NCI-H1092 (cell line): ENCODE measurements around the gene FGD3.
A peak's percentile ranks its signal among the peaks of the same experiment; 100 is the strongest.

Experiments used
- DNase-seq: peaks from one replicate; lab custom pipeline; 2025; lab: John Stamatoyannopoulos, UW

The FGD3 gene

DNA sequence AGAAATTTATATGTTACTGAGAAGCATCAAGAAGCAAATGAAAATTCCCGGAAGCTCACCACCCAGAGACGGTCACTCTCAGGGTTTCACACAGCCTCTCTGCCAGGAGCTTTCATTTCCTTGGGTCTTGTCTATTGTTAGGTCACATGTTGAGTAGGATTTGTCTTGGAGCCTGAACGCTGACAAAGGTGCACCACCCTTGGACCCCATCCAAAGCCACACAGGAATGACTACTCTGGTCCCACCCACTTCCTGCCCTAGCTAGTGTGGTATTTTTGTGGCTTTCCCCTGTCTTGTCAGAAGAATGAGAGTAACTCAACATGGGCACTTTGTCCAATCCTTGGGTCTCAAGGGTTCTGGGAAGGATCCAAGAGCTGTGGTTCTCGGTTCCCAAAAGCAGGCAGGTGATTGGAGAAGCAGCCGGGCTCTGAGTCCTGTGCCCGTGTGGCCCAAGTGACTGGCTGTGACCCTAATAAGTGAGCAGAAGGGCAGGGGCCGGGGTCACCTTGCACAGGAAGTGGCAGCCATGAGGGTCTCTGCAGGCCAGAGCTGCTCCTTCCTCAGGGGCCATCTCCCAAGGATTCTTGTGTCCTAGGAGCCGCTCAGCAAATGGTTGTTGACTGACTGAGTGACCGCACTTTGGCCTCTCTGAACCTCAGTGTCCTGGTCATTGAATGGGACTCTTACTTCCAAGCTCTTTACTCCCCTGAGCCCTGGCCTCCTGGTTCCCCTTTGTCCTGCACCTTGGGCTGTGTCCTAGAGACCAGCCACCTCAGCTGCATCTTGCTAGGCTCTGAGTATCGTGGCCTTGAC lies 6.9 kb downstream of the FGD3 start:
- DNase-seq = peak; percentile 57

DNA sequence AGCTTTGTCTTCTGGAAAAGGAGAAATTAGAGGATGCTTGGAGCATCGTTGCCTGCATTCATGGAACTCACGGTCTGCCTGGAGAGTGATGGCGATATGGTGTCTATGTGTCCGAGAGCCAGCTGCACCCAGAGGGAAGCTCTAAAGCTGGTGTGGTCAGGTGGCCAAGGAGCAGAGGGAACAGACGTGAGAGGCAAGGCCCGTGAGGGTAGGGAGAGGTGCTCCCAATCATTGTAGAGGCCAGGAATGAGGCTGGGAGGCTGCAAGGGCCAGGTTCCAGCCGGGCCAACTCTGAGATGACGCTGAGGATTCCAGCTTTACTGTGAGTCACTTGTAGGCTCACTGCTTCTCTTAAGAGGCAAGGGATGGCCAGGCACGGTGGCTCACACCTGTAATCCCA lies 7.6 kb downstream of the FGD3 start:
- no peak for DNase-seq

DNA sequence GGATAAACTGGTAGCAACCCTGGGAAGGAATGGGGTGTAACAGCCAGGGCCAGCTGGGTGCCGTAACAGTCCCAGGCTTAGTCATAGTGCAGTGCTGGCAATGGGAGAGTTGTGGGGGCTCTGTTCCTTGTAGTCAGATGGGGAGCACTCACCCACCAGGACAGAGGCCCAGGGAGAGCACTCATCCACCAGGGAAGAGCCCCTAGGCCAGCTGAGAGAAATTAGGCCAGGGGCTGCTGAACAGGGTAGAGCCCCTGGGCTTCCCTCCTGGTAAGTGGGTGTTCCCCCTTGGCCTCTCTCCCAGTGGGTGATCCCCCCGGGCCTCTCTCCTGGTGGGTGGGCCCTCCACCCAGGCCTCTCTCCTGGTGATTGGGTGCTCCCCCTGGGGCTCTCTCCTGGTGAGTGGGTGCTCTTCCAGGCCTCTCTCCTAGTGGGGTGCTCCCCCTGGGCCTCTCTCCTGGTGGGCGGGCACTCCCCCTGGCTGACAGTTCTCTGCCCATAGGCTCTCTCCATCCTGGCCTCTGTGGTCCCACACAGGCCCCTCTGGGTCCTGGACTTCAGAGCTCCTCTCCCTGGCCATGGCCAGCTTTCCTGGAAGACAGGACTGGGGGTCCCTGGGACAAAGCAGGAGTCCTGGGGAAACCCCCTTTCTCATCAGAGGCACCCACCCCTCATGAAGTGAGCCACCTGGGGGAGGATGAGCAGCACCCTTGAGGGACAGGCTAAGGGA lies 13.4 kb downstream of the FGD3 start:
- no peak for DNase-seq

GRCh38 chr9:92961627-92962302 lies 14.4 kb downstream of the FGD3 start:
- DNase-seq = no peak

DNA sequence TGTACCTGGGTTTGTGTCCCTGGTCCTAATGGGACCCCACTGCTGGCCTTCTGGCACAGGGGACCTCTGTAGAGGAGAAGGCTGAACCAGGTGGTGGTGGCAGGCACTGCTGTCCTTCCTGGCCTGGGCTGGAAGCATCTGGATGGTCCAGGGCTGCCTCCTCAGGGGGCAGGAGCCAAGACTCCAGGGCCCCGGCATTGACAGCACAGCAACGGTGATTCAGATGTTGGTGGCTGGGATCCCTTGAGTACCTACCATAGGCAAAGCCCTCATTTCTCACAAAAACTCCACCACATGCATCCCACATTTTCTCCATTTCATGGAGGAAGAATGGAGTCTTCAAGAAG lies 15.0 kb downstream of the FGD3 start:
- DNase-seq = no peak

GRCh38 chr9:92962846-92963245 lies 15.5 kb downstream of the FGD3 start:
- DNase-seq = no peak

- DNase-seq = no peak
Observed at GRCh38 chr9:92963831-92964606, 16.7 kb downstream of the FGD3 start.

DNA sequence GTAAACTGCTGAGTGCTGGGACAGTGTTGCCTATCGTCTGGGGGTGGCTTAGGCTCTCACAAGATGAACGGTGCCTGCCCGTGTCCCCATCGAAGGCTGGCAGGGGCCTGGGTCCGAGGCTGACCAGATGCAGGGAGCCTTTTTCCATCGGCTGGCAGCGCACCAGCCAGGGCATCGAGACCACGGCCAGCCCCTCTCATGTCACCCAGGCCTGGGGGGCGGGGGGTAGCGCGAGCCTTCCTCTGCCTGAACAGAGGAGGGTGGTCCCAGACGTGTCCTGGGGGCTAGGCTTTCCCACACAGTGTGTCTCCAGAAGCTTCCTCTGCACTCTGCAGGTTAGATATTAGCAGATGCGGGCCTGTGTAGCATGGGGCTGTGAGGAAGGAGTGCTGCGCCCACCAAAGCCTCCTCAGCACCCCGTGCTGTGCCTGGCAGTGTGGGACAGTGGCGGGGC lies 17.3 kb downstream of the FGD3 start:
- DNase-seq = no peak

GRCh38 chr9:92965061-92965758 lies 17.9 kb downstream of the FGD3 start:
- no peak for DNase-seq

DNA sequence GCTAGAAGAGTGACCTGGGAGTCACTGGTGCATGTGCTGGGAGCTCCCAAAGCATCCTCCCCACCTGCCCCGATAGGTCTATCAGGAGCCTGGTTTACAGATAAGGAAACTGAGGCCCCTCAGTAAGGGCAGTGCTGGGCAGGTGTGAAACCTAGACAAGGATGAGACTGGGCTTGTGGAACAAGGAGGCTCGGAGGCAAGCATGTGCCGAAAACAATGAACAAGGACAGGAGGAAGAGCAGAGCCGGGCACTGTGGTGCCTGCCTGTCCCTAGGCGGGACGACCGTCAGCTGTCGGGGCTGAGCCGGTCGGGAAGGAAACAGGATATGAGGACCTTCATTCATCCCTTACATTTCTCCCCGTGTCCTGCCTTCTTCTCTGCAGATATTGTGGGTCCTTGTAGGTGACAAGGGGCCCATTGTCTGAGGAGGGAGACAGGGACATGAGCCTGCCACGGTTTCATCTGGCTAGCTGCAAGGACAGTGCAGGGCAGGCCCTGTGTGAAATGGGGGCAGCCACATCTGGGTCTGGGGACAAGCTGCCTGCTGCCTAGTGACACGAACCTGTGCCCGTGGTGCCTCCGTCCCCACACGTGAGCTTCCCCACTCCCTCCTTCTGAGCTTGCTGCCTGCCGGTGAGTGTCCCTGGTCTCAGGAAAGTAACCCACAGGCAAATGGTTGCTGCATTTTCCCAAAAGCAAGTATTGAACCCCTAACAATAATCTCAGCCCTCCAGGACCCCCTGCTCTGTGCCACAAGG lies 18.6 kb downstream of the FGD3 start:
- DNase-seq = no peak

DNA sequence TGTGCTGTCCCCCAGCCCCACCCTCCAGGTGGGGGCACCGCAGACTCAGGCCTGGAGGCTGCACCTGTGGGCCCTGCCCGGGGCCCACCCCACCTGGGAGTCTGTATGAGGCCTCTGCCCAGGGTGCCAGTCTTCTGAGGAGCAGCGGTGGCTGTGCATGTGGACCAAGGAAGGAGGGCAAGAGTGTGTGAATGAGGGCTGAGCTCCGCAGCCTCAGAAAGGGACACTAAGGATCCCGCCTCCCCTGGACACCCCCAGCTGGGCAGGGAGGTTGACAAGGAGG lies 19.1 kb downstream of the FGD3 start:
- DNase-seq = no peak

DNA sequence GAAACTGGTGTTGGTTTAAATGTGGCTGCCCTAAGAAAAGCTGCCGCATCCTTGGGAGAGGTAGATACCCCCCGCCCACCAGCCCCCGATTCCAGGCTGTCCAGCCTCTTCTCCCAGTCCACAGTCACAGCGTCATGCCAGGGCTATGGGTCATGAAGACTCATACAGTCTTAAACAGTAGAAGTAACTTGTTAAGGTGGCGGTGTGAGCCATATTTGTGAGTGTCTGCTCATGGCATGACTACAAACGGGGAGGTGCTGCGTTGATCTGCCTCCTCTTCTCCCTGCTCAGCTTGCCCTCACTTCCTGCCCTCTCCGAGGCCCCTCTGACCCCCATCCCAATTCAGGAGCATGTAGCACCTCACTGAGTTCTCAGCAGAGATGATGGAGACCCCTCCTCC lies 20.8 kb downstream of the FGD3 start:
- no peak for DNase-seq

GRCh38 chr9:92969516-92970466 lies 22.5 kb downstream of the FGD3 start:
- DNase-seq = no peak

DNA sequence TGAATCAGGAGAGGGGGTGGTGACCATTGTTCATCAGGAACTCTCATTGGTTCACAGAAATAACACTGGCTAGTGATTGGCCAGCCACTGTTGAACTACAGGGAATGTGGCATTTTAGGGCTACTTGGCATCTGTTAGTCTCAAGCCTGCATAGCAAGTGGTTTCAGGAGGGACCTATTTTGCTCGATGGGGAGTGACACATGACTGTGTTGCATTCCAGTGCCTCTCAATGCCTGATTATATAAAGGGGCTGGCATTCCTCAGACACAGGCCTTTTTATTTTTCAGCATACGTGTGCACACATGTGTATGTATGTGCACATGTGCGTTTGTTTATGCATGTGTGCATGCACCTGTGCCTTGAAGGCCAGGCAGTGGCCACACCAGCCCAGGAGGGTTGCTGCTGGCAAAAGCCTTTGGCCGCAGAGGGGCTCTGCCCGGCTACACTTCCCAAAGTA lies 23.2 kb downstream of the FGD3 start:
- no peak for DNase-seq

- DNase-seq = no peak
Observed at GRCh38 chr9:92971121-92971520, 23.8 kb downstream of the FGD3 start.

- no peak for DNase-seq
Observed at GRCh38 chr9:92971776-92972175, 24.5 kb downstream of the FGD3 start.

GRCh38 chr9:92973700-92974099 lies 26.4 kb downstream of the FGD3 start:
- DNase-seq = no peak

GRCh38 chr9:92974161-92974661 lies 26.9 kb downstream of the FGD3 start:
- no peak for DNase-seq
